ENCODE measurements around the gene ZNF750.

- TF ChIP-seq CTCF (IDR thresholded peaks at IDR 0.05; ENCODE audit: insufficient read depth, low read depth, low read length): no peak
- TF ChIP-seq EZH2 (IDR thresholded peaks at IDR 0.05; ENCODE audit: insufficient read depth, low read length): no peak
Observed at GRCh38 chr17:82817947-82818346, 21.9 kb downstream of the ZNF750 start.
